Measurements from ENCODE around the gene SPC24. TPM values are rescaled to one million over a fixed set of nuclear protein-coding genes. Genes with fewer than 3 reads are reported as not detected.

The SPC24 gene
- 15.6 to 22.5 TPM (median 21.0 TPM) in 5 replicates for total RNA-seq (2022; extraction: Qiagen RNA extraction; ENCODE audit: low read depth)

GRCh38 chr19:11155373-11156120 is at the start of gene SPC24:
TSS of gene SPC24 (minus strand) at chr19:11155782. CDS start at chr19:11155776, 6 bp downstream.

GRCh38 chr19:11197291-11198174 is 42.0 kb upstream of the SPC24 start, which contains the start of gene KANK2:
TSS of gene KANK2 (minus strand) at chr19:11197545. CDS start at chr19:11194511, 3,034 bp downstream.

Other genes with a start within 250 kb of the SPC24 start
- gene YIPF2, start 227.1 kb downstream of the SPC24 start, total RNA-seq (2022; extraction: Qiagen RNA extraction; ENCODE audit: low read depth) = 16.3 to 22.0 TPM (median 19.2 TPM) in 5 replicates
- 12.7 to 19.1 TPM (median 18.4 TPM) in 5 replicates for gene TIMM29, start 227.0 kb downstream of the SPC24 start, total RNA-seq (2022; extraction: Qiagen RNA extraction; ENCODE audit: low read depth)
- gene SMARCA4, start 194.8 kb downstream of the SPC24 start, total RNA-seq (2022; extraction: Qiagen RNA extraction; ENCODE audit: low read depth) = 7.1 to 11.0 TPM (median 8.5 TPM) in 5 replicates
- 23.2 to 36.1 TPM (median 34.3 TPM) in 5 replicates for gene LDLR, start 66.3 kb downstream of the SPC24 start, total RNA-seq (2022; extraction: Qiagen RNA extraction; ENCODE audit: low read depth)
- 38.1 to 62.3 TPM (median 57.4 TPM) in 5 replicates for gene KANK2, start 41.8 kb upstream of the SPC24 start, total RNA-seq (2022; extraction: Qiagen RNA extraction; ENCODE audit: low read depth)
- not detected in 5 replicates for gene ANGPTL8, start 83.8 kb upstream of the SPC24 start, total RNA-seq (2022; extraction: Qiagen RNA extraction; ENCODE audit: low read depth)
- 6.6 to 10.9 TPM (median 9.9 TPM) in 5 replicates for gene DOCK6, start 106.7 kb upstream of the SPC24 start, total RNA-seq (2022; extraction: Qiagen RNA extraction; ENCODE audit: low read depth)
- not detected in 5 replicates for gene TSPAN16, start 140.4 kb upstream of the SPC24 start, total RNA-seq (2022; extraction: Qiagen RNA extraction; ENCODE audit: low read depth)
- gene RAB3D, start 183.9 kb upstream of the SPC24 start, total RNA-seq (2022; extraction: Qiagen RNA extraction; ENCODE audit: low read depth) = 3.3 to 5.0 TPM (median 4.4 TPM) in 5 replicates
- 93.3 to 126 TPM (median 112 TPM) in 5 replicates for gene TMEM205, start 190.5 kb upstream of the SPC24 start, total RNA-seq (2022; extraction: Qiagen RNA extraction; ENCODE audit: low read depth)
- 3.1 to 4.8 TPM (median 4.0 TPM) in 5 replicates for gene CCDC159, start 190.7 kb upstream of the SPC24 start, total RNA-seq (2022; extraction: Qiagen RNA extraction; ENCODE audit: low read depth)
- 7.3 to 10.9 TPM (median 9.5 TPM) in 5 replicates for gene PLPPR2, start 199.7 kb upstream of the SPC24 start, total RNA-seq (2022; extraction: Qiagen RNA extraction; ENCODE audit: low read depth)
- 1.5 to 2.2 TPM (median 2.0 TPM) in 5 replicates for gene SWSAP1, start 218.9 kb upstream of the SPC24 start, total RNA-seq (2022; extraction: Qiagen RNA extraction; ENCODE audit: low read depth)
- gene EPOR, start 228.5 kb upstream of the SPC24 start, total RNA-seq (2022; extraction: Qiagen RNA extraction; ENCODE audit: low read depth) = 3.1 to 6.8 TPM (median 4.0 TPM) in 5 replicates

All from A549 treated with GW870086 at 1 μM for 4 hours (cell line).